Measurements from ENCODE around the gene VWA3B.

GRCh38 chr2:98253461-98254070, 166.6 kb downstream of the VWA3B start:
- no peak for TF ChIP-seq EP300 (IDR thresholded peaks at IDR 0.05)
- TF ChIP-seq, protein P1, sequence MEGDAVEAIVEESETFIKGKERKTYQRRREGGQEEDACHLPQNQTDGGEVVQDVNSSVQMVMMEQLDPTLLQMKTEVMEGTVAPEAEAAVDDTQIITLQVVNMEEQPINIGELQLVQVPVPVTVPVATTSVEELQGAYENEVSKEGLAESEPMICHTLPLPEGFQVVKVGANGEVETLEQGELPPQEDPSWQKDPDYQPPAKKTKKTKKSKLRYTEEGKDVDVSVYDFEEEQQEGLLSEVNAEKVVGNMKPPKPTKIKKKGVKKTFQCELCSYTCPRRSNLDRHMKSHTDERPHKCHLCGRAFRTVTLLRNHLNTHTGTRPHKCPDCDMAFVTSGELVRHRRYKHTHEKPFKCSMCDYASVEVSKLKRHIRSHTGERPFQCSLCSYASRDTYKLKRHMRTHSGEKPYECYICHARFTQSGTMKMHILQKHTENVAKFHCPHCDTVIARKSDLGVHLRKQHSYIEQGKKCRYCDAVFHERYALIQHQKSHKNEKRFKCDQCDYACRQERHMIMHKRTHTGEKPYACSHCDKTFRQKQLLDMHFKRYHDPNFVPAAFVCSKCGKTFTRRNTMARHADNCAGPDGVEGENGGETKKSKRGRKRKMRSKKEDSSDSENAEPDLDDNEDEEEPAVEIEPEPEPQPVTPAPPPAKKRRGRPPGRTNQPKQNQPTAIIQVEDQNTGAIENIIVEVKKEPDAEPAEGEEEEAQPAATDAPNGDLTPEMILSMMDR (IDR thresholded peaks at IDR 0.05): no peak

Data from tibial nerve (tissue), 4 donors.